B cell (primary cell): Measurements from ENCODE around the gene SLC35F3. TPM values are rescaled to one million over a fixed set of nuclear protein-coding genes. Genes with fewer than 3 reads are reported as not detected.

Experiments used
- ATAC-seq: fragments of 200-7000 bp; cut with Tn5 transposase; one replicate; pipeline ENCODE4 v1.10.0; 2021; ENCODE audit warnings: low read depth, mild to moderate bottlenecking, moderate number of reproducible peaks, moderate library complexity
- CTCF ChIA-PET: fragments of 350-600 bp; sonication (Branson Sonifier 250); formaldehyde crosslinking; loops from one replicate; lab custom pipeline; 2021; ENCODE audit warnings: antibody characterized with exemption, inconsistent platforms; lab: Charles Lee
- POLR2A ChIA-PET: fragments of 350-600 bp; sonication (Branson Sonifier 250); formaldehyde crosslinking; loops from one replicate; lab custom pipeline; 2021; ENCODE audit warnings: antibody characterized with exemption; lab: Charles Lee
- DNase-seq: peaks from one replicate; pipeline ENCODE4 v3.0.0; 2013
- H2AFZ ChIP-seq: 2 replicates; pipeline ENCODE4 v1.6.1; 2012; ENCODE audit warnings: mild to moderate bottlenecking, low read depth, low read length; ENCODE audit not compliant: insufficient read depth, poor library complexity, severe bottlenecking
- H3K27ac ChIP-seq, 2 donors: 1 replicate in 1 of 2; 2 replicates in 1 of 2; pipeline ENCODE4 v1.5.1; 2012 to 2013; ENCODE audit warnings: low read length in 2 of 2, mild to moderate bottlenecking in 2 of 2, moderate library complexity in 1 of 2
- H3K27me3 ChIP-seq, 4 experiments: fragments of 200-600 bp in 1 of 4; sonication (generic) in 1 of 4; replicated peaks in 1 of 4; 1 replicate in 2 of 4; 2 replicates in 2 of 4; pipeline versions ENCODE4 v1.6.1 to v1.7.0; 2013 to 2016; ENCODE audit warnings: low read length in 3 of 4, mild to moderate bottlenecking in 2 of 4, mixed read lengths in 1 of 4, moderate library complexity in 1 of 4; ENCODE audit not compliant: insufficient read depth in 4 of 4, control insufficient read depth in 3 of 4; ENCODE audit errors: control extremely low read depth in 1 of 4
- H3K36me3 ChIP-seq, 2 experiments: replicated peaks in 1 of 2; 1 replicate in 1 of 2; 2 replicates in 1 of 2; pipeline versions ENCODE4 v1.6.1 to v1.7.1; 2013; ENCODE audit warnings: low read length in 1 of 2; ENCODE audit not compliant: insufficient read depth in 2 of 2, control insufficient read depth in 1 of 2; ENCODE audit errors: control extremely low read depth in 1 of 2, extremely low read depth in 1 of 2
- H3K4me1 ChIP-seq, 2 donors: fragments of 200-600 bp in 1 of 2; sonication (generic) in 1 of 2; 1 replicate in 1 of 2; 2 replicates in 1 of 2; pipeline versions ENCODE4 v1.5.1 to v1.6.1; 2013 to 2017; ENCODE audit warnings: low read length in 2 of 2; ENCODE audit not compliant: control insufficient read depth in 2 of 2, insufficient read depth in 2 of 2
- H3K4me2 ChIP-seq: replicated peaks from 2 replicates; pipeline ENCODE3; 2012; ENCODE audit warnings: mild to moderate bottlenecking, low read depth, low read length; ENCODE audit not compliant: poor library complexity, severe bottlenecking
- H3K4me3 ChIP-seq, 5 experiments: fragments of 200-600 bp in 1 of 5; sonication (generic) in 1 of 5; 1 replicate in 3 of 5; 2 replicates in 2 of 5; pipeline versions ENCODE4 v1.5.1 to v1.7.0; 2011 to 2016; ENCODE audit warnings: low read length in 4 of 5, mild to moderate bottlenecking in 4 of 5, low read depth in 2 of 5, control low read depth in 1 of 5, moderate library complexity in 1 of 5; ENCODE audit not compliant: insufficient read depth in 1 of 5; ENCODE audit errors: control extremely low read depth in 1 of 5, extremely low read depth in 1 of 5
- H3K79me2 ChIP-seq: fragments of 200-600 bp; sonication (generic); one replicate; pipeline ENCODE4 v1.6.0; 2016; ENCODE audit warnings: low read length; ENCODE audit not compliant: control insufficient read depth, insufficient read depth
- H3K9ac ChIP-seq: fragments of 200-600 bp; sonication (generic); 2 replicates; pipeline ENCODE4 v1.6.1; 2017; ENCODE audit warnings: mild to moderate bottlenecking, low read length, moderate library complexity
- H3K9me3 ChIP-seq, 3 donors: one replicate each; pipeline versions ENCODE4 v1.6.1 to v1.7.1; 2013; ENCODE audit warnings: low read length in 2 of 3; ENCODE audit not compliant: control insufficient read depth in 2 of 3, insufficient read depth in 1 of 3; ENCODE audit errors: control extremely low read depth in 1 of 3
- H4K20me1 ChIP-seq: 2 replicates; pipeline ENCODE4 v1.6.0; 2012; ENCODE audit warnings: mild to moderate bottlenecking, low read length; ENCODE audit not compliant: insufficient read depth, control insufficient read depth, poor library complexity, severe bottlenecking
- H3K27ac Mint-ChIP-seq: one replicate; pipeline ENCODE4 v1.8.0; 2021; ENCODE audit warnings: mixed read lengths
- H3K27me3 Mint-ChIP-seq: one replicate; pipeline ENCODE4 v1.8.0; 2021; ENCODE audit warnings: mixed read lengths
- H3K4me1 Mint-ChIP-seq: one replicate; pipeline ENCODE4 v1.8.0; 2021; ENCODE audit warnings: mixed read lengths
- H3K4me3 Mint-ChIP-seq: one replicate; pipeline ENCODE4 v1.8.0; 2021; ENCODE audit warnings: mixed read lengths
- H3K9me3 Mint-ChIP-seq: one replicate; pipeline ENCODE4 v1.8.0; 2022; ENCODE audit warnings: mixed read lengths; ENCODE audit not compliant: insufficient read depth
- EZH2 ChIP-seq: IDR thresholded peaks from 2 replicates; pipeline ENCODE4 v1.6.1; 2012; ENCODE audit warnings: borderline replicate concordance, low read depth, mild to moderate bottlenecking, moderate library complexity, low read length; ENCODE audit not compliant: insufficient read depth, poor library complexity, severe bottlenecking
- WGBS: methylation state at CpG from one replicate; pipeline ENCODE4 v1.1.5; 2013; ENCODE audit warnings: missing lambda C conversion rate; ENCODE audit not compliant: insufficient coverage; 5-methylcytosine and 5-hydroxymethylcytosine counted together
- intact Hi-C: fragments of 100-400 bp; cut with micrococcal nuclease; formaldehyde crosslinking; loops from one replicate; pipeline ENCODE4 v1.10.0; 2022
- polyA plus RNA-seq: library from polyadenylated mRNA; depleted of rRNA; stranded (reverse); fragments of >200 nt; gene quantifications from 2 replicates; pipeline ENCODE4 v1.2.3, GENCODE V29; 2012
- total RNA-seq, 2 donors: library from RNA; stranded (reverse); fragments of 120-200 nt in 1 of 2; gene quantifications; 1 replicate in 1 of 2; 2 replicates in 1 of 2; pipeline versions ENCODE4 v1.2.3 to v1.2.4, GENCODE V29; 2013 to 2022
- TF ChIP-seq, protein P1 (sequence below): fragments of 200-600 bp; IDR thresholded peaks from one replicate; pipeline ENCODE4 v1.8.0; 2022; ENCODE audit warnings: antibody characterized with exemption, mild to moderate bottlenecking

SLC35F3 gene
- total and polyA plus RNA-seq, 2 donors (not counting 1 experiment from before 2014, with no cell fraction given): not detected

- H3K79me2 ChIP-seq: no peaks in the 10 kb centered on the region
- no peak overlapping the region for H3K9ac ChIP-seq
- ATAC-seq (no peak), DNase-seq (no peak)
- no peak overlapping the region for H2AFZ ChIP-seq
- Mint-ChIP-seq H3K27ac (no peak overlapping the region), H3K27me3 (peaks cover 47% of the 10 kb centered on the region), H3K4me3 (no peak overlapping the region), H3K9me3 (no peaks in the 10 kb centered on the region), H3K4me1 (no peaks in the 10 kb centered on the region)
- H4K20me1 ChIP-seq: no peaks in the 10 kb centered on the region
- WGBS: 38% methylated on average over 2 of the region's 7 CpGs
- H3K4me3 ChIP-seq: no peak overlapping the region
- no peak overlapping the region for H3K4me2 ChIP-seq
- no peak overlapping the region for H3K27ac ChIP-seq
- no peak for TF ChIP-seq EZH2
- TF ChIP-seq, protein P1, sequence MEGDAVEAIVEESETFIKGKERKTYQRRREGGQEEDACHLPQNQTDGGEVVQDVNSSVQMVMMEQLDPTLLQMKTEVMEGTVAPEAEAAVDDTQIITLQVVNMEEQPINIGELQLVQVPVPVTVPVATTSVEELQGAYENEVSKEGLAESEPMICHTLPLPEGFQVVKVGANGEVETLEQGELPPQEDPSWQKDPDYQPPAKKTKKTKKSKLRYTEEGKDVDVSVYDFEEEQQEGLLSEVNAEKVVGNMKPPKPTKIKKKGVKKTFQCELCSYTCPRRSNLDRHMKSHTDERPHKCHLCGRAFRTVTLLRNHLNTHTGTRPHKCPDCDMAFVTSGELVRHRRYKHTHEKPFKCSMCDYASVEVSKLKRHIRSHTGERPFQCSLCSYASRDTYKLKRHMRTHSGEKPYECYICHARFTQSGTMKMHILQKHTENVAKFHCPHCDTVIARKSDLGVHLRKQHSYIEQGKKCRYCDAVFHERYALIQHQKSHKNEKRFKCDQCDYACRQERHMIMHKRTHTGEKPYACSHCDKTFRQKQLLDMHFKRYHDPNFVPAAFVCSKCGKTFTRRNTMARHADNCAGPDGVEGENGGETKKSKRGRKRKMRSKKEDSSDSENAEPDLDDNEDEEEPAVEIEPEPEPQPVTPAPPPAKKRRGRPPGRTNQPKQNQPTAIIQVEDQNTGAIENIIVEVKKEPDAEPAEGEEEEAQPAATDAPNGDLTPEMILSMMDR: no peak
- ChIA-PET POLR2A (no interaction called here), CTCF (no interaction called here)
- no peaks in the 10 kb centered on the region for H3K36me3 ChIP-seq
- no peaks in the 10 kb centered on the region for H3K9me3 ChIP-seq
- intact Hi-C loops: no loop called here
- H3K27me3 ChIP-seq: peaks cover 0 to 6% (median 1%) of the 10 kb centered on the region in 4 experiments
- H3K4me1 ChIP-seq: no peaks in the 10 kb centered on the region
These were observed 356.1 kb downstream of the SLC35F3 start for GRCh38 chr1:234260578-234260977.

- Mint-ChIP-seq H3K27ac (no peak overlapping the region), H3K27me3 (peaks cover 51% of the 10 kb centered on the region), H3K4me1 (no peaks in the 10 kb centered on the region), H3K9me3 (no peaks in the 10 kb centered on the region), H3K4me3 (no peak overlapping the region)
- Histone ChIP-seq H3K79me2 (no peaks in the 10 kb centered on the region), H3K9ac (no peak overlapping the region), H3K27ac (no peak overlapping the region), H3K4me3 (no peak overlapping the region), H2AFZ (no peak overlapping the region), H3K36me3 (no peaks in the 10 kb centered on the region), H3K4me2 (no peak overlapping the region), H3K27me3 (peaks cover 0 to 6% (median 1%) of the 10 kb centered on the region in 4 experiments), H3K4me1 (no peaks in the 10 kb centered on the region), H3K9me3 (no peaks in the 10 kb centered on the region), H4K20me1 (no peaks in the 10 kb centered on the region)
- no peak for ATAC-seq
- ChIA-PET POLR2A (no interaction called here), CTCF (no interaction called here)
- 100% methylated on average over 2 of the region's 5 CpGs for WGBS
- intact Hi-C loops: no loop called here
- TF ChIP-seq, protein P1: no peak
- DNase-seq: no peak
These were observed 357.1 kb downstream of the SLC35F3 start for GRCh38 chr1:234261545-234261944.
